SK-MEL-5 (cell line): ENCODE data around the gene PAM. TPM values are rescaled to one million over a fixed set of nuclear protein-coding genes. Genes with fewer than 3 reads are reported as not detected.
"Not testable (repeated sequence)": the region's sequence is repeated elsewhere in the genome, so short reads cannot be mapped to it uniquely, and the experiment has no call there.

Source experiments
- DNase-seq: peaks from one replicate; pipeline ENCODE4 v3.0.0-alpha.2; 2016; ENCODE audit warnings: low read depth, low spot score
- in situ Hi-C: cut with HindIII; loops from 2 replicates; pipeline ENCODE4 v1.10.0; 2016; ENCODE audit warnings: low sequenced_read_pairs, high pct_unique_total_duplicates, low pct_unique_long_range_greater_than_20kb
- total RNA-seq: library from RNA; depleted of rRNA; stranded (reverse); fragments of >200 nt; shearing (Covaris generic); gene quantifications from 2 replicates; pipeline ENCODE4 v1.2.3, GENCODE V29; 2014

Gene PAM
- total RNA-seq, 1 experiment from 2014 or later: 472 TPM

- no peak for DNase-seq
- in situ Hi-C loops: no loop called here
Measured at GRCh38 chr5:102747386-102748166, 7.5 kb upstream of the PAM start.

GRCh38 chr5:102749416-102750030 lies 5.6 kb upstream of the PAM start:
- no peak for DNase-seq
- in situ Hi-C loops: no loop called here

GRCh38 chr5:102750151-102750834 lies 4.8 kb upstream of the PAM start:
- DNase-seq: no peak
- in situ Hi-C loops: no loop called here

- DNase-seq, in situ Hi-C loops: not testable (repeated sequence)
Measured at GRCh38 chr5:102751903-102752376, 3.2 kb upstream of the PAM start.

GRCh38 chr5:102753889-102754766 lies 977 bp upstream of the PAM start:
- in situ Hi-C loops: no loop called here
- DNase-seq: no peak

- in situ Hi-C loops: no loop called here
- DNase-seq: peak; percentile 40
Measured at GRCh38 chr5:102755686-102756371, 724 bp downstream of the PAM start.

- no peak for DNase-seq
- in situ Hi-C loops: no loop called here
Measured at GRCh38 chr5:102758576-102758975, 3.5 kb downstream of the PAM start.

GRCh38 chr5:102759289-102759688 lies 4.2 kb downstream of the PAM start:
- in situ Hi-C loops: no loop called here
- no peak for DNase-seq

GRCh38 chr5:102759700-102760099 lies 4.6 kb downstream of the PAM start:
- no peak for DNase-seq
- in situ Hi-C loops: no loop called here

DNA sequence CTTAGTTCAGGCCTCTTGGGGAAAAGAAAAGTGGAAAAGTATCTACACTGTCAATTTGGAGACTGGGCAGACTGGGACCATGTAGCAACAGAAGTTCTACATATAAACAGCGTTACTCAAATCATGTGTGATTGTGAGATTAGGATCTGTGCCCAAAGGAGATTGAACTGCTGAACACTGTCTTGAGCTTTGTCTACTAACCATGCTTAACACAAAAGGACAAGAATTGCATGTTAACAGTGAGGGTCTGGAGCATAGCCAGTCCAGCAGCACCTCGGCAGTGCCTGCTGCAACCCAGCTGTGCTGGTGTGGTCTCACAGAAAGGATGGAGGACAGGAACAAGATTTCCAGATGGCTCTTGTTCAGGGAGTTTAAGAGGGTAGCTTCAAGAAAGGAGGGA lies 5.7 kb downstream of the PAM start:
- in situ Hi-C loops: no loop called here
- DNase-seq: no peak

DNA sequence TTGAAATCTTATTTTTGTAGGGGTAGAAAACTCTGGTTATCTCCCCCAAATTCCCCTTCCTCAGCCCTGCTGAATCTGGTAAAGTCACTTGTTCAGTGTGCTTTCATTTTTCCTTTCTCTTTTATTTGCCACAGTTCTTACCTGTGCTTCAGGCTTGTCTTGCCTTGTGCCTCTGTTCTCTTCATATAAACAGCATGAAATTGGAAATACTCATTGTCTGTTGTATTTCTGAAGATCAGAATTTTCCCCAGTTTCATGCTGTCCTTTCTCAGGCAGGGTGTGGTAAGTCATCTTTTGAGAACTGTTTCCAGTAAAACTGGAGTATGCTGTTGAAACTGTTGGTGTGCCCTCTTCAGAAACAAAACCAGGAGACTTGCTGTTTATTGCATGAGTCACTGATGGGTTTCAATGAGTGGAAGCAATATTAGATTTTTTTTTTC lies 7.0 kb downstream of the PAM start:
- DNase-seq: no peak
- in situ Hi-C loops: no loop called here

DNA sequence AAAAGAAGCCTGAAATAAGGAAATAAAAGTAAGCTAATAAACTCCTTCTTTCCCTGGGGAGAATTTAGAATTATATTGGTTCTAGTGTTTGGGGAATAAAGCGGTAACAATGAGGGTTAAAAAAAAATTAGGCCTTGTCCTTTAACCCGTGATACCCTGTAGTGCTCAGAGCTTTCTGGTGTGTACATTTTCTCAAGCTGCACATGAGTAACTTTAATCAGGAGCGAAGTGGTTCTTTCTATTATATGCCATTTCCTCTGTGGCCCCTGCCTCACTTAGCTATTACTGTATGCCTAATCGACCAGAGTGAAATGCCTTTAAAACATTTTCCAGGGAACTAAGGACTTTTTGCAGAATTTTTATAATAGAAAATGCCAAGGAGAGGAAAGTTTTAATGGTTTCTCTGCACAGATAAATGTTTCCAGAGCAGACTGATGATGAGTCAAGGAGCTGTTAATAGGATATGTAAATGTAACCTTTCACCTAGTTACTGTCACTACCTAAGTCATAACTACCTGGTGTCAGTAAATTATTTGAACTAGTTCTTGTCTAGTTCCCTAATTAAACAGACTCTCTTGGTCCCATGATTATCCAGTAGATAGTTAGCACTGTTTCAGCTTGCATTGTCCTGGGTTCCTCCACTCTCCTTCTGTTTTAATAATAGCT lies 7.6 kb downstream of the PAM start:
- in situ Hi-C loops: no loop called here

DNA sequence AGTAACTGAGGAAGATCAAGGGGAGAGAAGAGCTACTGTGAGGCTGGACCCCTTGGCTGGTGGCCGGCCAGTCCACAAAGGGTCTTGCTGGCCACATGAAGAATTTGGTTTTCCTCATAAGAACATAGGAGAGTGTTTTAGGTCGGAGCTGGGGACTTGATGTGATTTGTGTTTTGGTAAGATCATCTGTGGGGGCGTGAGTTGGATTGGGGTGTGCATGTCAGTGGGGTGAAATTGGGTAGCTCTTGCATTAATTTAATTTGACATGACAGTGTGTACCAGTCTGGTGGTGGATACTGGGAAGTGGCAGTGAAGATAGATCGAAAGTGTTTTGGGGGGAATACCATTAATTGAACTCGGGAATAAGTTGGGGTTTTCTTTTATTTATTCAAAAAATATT lies 8.6 kb downstream of the PAM start:
- DNase-seq: no peak
- in situ Hi-C loops: no loop called here

More for the DNA sequence above, 7.6 kb downstream of the PAM start:
- DNase-seq: no peak

- DNase-seq: no peak
- in situ Hi-C loops: no loop called here
Measured at GRCh38 chr5:102764381-102765004, 9.4 kb downstream of the PAM start.

DNA sequence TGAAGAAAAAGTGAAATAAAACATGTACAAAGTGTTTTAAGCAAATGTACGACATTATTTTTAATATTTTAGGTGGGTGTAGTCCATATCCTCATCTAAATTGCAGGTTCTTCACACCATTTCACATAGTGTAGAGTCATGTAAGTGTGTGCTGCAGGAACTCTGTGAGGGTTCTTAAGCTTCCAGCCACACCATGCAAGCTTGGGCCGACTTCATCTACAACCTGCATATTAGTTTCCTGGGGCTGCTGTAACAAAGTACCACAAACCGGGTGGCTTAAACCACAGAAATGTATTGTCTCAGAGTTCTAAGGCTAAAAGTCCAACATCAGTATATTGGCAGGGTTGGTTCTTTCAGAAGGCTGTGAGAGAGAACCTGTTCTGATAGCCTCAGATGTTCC lies 10.2 kb downstream of the PAM start:
- in situ Hi-C loops: no loop called here
- DNase-seq: no peak
